Measurements from ENCODE around the gene TRPV2.

TRPV2 gene

GRCh38 chr17:16459855-16460550 is 44.6 kb downstream of the TRPV2 start:
- no peak for DNase-seq

GRCh38 chr17:16460796-16461605 is 45.6 kb downstream of the TRPV2 start:
- no peak for DNase-seq

GRCh38 chr17:16461606-16461866 is 46.2 kb downstream of the TRPV2 start:
- no peak for DNase-seq

GRCh38 chr17:16462070-16462864 is 46.9 kb downstream of the TRPV2 start:
- DNase-seq = no peak

- no peak for DNase-seq
Observed at GRCh38 chr17:16463358-16464302, 48.3 kb downstream of the TRPV2 start.

DNA sequence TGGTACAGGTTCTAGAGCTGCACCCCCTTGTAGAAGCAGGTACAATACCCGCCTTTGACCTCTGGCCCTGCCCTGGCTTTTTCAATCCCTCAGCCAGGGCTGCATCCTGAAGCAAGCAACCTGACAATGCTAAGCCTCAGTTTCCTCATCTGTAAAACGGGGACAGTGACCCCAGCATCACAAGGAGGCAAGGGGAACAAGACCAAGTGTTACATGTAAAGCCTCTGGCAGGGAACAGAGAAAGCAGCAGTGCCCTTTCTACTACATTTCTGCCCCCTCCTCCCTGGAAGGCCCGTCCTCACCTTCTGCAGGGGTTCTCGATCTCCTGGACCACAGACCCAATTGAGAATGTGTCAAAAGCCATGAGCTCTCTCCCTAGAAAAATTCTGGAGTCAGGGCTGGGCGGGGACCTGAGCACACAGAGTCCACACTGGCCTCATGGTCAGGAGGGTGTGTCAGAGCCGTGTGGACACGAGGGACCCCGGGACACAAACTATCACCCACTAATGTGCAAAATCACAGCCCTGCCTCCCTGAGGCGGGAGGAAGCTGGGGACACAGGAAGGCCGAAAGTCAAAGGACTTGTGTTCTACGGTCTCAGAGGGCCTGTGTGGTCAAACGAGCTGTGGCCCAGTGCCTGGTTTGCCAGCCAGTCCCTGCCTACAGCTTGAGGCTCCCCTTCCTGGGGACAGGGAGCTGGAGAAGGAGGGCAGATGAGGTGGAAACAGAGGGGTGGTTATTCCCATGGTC is 49.1 kb downstream of the TRPV2 start:
- no peak for DNase-seq

DNA sequence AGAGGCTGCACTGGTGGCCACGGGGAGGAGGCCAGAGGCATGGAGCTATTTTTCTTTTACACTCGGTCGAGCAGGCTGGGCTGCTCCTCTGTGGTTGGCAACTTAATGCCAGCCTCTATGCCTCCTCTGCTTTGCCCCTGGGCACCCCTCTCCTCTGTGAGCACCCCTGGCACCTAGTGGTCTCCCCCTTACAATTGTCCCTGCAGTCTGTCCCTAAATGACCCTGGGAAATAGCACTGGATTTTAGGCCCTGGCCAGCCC is 49.6 kb downstream of the TRPV2 start:
- no peak for DNase-seq

GRCh38 chr17:16465861-16466338 is 50.5 kb downstream of the TRPV2 start:
- DNase-seq = no peak

DNA sequence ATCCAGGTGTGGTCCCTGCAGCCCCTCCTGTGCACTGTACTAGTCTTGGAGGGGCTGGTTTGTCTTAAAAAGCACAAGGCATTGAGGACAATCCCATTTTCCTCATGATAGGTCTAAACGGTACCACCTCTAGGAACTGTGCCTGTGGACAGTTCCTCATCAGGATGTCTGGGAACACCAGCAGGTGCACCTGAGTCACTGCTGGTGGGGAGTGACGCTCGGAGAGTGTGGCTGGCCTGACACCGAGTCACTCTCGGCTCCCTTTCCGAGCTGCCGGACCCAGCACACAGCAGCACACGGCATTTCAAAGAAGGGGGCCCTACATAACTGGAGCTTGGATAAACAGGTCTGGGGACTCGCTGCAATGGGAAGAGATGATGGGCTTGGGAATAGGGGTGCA is 51.0 kb downstream of the TRPV2 start:
- no peak for DNase-seq

GRCh38 chr17:16467044-16467443 is 51.7 kb downstream of the TRPV2 start:
- no peak for DNase-seq

DNA sequence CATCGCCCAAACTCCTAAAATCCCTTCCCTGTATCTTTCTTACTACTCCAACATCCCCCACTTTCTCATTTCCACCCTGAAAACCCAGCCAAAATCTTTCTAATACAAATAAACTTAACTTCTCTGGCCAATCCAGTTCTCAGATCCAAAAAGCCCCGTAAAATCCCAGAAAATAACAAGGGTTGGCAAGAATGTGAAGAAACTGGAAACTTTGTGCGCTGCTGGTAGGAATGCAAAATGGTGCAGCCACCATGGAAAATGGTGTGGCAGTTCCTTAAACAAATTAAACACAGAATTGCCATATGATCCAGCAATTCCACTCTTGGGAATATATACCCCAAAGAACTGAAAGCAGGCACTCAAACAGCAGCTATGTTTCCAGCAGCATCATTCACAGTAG is 52.5 kb downstream of the TRPV2 start:
- no peak for DNase-seq

DNA sequence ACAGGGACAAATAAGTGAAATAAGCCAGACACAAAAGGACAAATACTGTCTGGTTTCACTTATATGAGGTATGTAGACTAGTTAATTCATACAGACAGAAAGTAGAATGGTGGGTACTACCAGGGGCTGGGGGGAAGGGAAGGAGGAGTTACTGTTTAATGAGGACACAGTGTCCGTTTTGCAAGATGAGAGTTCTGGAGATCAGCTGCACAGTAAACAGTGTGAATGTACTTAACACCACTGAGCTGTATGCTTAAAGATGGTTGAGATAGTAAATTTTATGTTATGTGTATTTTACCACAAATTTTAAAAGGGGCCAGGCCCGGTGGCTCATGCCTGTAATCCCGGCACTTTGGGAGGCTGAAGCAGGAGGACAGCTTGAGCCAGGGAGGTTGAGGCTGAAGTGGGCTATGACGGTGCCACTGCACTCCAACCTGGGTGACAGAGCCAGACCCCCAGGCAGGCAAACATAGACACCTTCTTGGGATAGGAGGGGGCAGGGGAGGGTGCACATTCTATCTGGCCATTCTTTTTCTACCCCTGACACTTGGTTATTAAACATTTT is 53.1 kb downstream of the TRPV2 start:
- DNase-seq = no peak

GRCh38 chr17:16470265-16470664 is 54.9 kb downstream of the TRPV2 start:
- peak in 1 of 2 experiments; percentile 55 for DNase-seq

DNA sequence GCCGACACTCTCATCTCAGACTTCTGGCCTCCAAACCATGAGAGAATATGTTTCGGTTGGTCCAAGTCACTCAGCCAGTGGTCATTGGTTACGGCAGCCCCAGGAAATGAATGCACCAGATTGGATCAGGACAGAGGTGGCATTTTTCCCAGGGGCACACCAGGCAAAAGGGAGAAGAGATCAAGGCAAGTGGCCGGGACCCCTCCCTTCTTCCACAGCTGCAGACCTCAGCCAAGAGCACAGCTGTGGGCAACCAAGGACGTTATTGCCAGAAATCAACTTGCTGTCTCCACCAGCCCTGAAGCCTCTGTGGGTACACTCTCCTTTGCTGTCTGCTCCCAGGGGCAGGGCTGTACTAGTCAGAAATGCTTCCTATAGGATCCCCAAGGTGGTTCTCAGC is 55.9 kb downstream of the TRPV2 start:
- DNase-seq = no peak

GRCh38 chr17:16472539-16472938 is 57.2 kb downstream of the TRPV2 start:
- DNase-seq = no peak

GRCh38 chr17:16473044-16474011 is 58.0 kb downstream of the TRPV2 start:
- DNase-seq = no peak

DNA sequence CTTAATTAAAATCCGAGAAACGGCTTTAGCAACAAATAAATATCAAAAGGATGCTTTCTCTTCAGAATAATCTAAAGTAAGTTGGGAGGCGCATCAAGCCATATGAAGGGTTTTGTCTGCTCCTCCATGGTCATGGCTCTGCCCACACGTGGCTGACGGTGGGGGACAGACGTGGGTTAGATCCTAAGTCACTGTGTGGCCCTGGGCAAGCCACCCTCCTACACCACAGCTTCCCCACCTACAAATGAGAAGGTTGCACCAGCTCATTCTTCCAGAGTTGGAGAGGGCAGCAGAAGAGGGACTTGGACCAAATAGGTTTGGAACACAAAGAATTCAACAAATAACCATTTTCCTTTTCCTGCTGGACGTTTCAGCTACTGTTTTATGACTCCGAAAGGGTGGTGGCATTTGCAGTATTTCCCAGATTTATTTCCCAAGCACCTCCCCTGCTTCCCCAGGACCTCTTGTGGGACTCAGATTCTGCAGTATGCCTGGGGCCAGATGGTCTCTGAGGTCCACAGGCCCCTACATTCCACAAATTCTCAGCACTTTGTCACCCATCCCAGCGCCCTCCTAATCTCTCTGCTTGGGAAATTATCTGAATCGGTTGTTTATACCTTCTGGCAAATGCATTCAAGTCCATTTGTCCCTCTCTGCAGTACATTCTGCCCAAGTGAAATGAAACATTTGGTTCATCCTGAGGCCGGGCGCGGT is 58.8 kb downstream of the TRPV2 start:
- DNase-seq = no peak

GRCh38 chr17:16475179-16475704 is 59.9 kb downstream of the TRPV2 start:
- no peak for DNase-seq

DNA sequence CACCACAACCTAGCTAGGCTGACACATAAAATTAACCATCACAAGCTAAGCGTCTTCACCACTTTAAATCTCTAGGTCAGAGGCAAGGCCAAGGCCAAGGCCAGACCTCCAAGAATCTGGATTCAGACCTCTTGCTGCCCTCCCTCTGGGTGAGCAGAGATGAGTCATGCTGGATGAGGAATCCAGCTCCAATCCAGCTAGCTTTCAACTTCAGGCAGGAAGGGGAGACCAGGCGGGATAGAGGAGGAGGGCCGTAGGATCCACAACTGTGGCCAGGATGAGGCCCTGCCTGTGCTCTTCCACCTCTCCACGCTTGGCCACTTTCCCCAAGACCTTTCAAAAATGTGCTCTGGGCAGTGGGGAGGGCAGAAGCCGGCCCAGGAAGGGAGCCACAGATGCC is 61.9 kb downstream of the TRPV2 start:
- no peak for DNase-seq

GRCh38 chr17:16477666-16478065 is 62.3 kb downstream of the TRPV2 start:
- DNase-seq = no peak
